Glomerular visceral epithelial cell (primary cell): ENCODE measurements around the gene MDM2.
A peak's percentile ranks its signal among the peaks of the same experiment; 100 is the strongest.

Experiments
- DNase-seq: peaks from one replicate; pipeline ENCODE4 v3.0.0-alpha.2; 2016; ENCODE audit errors: extremely low spot score

MDM2 gene

DNA sequence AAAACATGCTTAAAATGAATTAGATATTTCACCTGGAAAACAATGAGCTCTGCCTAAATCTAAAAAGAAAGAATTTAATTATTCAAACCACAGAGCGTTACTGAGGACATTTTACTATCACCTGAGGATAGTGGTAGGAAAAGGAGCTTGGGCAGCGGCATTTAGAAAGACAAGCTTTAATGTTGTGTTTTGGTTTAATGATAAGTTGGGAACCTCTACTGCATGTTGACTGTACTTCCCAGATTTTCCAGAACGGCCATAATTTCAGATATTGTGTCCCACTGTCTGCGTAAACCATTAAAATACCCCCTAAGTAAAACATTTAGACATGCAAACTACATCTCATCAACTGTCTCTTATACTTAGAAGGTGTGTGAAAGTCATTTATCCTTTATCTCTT is 69.6 kb downstream of the MDM2 start:
- DNase-seq, result no peak

DNA sequence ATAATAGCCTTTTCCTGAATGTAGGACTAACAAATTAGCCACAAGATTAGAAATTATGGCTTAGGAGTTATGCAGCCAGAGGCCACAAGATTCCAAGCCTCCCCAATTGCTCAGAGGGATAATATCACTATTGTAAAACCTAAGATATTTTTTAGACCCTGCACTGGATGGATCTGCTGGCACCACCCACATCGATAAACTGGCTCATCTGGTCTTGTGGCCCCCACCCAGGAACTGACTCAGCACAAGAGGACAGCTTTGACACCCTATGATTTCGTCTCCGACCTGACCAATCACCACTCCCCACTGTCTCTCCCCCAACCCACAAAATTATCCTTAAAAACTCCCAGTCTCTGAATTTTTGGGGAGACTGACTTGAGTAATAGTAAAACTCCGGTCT is 70.3 kb downstream of the MDM2 start:
- no peak for DNase-seq

- DNase-seq, result no peak
Observed at GRCh38 chr12:68878846-68879245, 70.9 kb downstream of the MDM2 start.

- no peak for DNase-seq
Observed at GRCh38 chr12:68880660-68881325, 72.8 kb downstream of the MDM2 start.

DNA sequence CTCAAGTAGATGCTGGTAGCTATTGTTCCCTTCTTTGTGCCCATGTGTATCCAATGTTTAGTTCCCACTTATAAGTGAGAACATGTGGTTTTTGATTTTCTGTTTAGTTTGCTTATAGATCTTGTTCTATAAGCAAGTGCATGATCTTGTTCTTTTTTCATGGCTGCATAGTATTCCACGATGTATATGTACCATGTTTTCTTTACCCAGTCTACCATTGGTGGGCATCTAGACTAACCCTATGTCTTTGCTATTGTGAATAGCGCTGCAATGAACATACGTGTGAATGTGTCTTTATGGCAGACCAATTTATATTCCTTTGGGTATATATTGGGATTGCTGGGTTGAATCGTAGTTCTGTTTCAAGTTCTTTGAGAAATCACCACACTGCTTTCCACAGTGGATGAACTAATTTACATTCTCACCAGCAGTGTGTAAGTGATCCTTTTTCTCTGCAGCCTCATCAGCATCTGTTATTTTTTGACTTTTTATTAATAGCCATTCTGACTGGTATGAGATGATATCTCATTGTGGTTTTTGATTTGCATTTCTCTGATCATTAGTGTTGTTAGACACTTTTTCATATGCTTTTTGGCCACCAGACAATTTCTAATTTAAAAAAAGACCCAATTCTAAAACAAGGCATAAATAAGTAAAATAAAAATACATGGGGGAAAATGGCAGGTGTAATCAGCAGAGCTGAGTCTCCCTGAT is 74.4 kb downstream of the MDM2 start:
- no peak for DNase-seq

GRCh38 chr12:68883151-68883550 is 75.2 kb downstream of the MDM2 start:
- DNase-seq, result no peak

- no peak for DNase-seq
Observed at GRCh38 chr12:68884251-68884650, 76.3 kb downstream of the MDM2 start.

DNA sequence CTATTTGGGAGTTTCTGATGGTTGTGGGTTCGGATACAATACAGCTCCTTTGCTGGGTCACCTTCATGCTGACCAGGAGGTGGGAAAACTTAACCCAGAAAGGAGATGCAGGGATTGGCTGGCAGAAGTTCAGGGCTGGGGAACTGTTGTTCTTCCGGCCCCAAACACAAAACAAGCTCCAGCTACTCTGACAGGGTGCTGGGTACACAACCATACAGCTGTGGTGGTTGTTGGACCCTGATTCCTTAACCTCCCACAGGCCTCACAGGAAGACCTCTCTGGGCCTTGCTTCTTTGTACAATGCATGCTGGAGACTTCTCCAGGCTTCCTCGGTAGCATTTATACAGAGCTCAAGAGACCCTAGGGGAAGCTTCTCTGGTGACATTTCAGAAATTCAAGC is 77.4 kb downstream of the MDM2 start:
- no peak for DNase-seq

DNA sequence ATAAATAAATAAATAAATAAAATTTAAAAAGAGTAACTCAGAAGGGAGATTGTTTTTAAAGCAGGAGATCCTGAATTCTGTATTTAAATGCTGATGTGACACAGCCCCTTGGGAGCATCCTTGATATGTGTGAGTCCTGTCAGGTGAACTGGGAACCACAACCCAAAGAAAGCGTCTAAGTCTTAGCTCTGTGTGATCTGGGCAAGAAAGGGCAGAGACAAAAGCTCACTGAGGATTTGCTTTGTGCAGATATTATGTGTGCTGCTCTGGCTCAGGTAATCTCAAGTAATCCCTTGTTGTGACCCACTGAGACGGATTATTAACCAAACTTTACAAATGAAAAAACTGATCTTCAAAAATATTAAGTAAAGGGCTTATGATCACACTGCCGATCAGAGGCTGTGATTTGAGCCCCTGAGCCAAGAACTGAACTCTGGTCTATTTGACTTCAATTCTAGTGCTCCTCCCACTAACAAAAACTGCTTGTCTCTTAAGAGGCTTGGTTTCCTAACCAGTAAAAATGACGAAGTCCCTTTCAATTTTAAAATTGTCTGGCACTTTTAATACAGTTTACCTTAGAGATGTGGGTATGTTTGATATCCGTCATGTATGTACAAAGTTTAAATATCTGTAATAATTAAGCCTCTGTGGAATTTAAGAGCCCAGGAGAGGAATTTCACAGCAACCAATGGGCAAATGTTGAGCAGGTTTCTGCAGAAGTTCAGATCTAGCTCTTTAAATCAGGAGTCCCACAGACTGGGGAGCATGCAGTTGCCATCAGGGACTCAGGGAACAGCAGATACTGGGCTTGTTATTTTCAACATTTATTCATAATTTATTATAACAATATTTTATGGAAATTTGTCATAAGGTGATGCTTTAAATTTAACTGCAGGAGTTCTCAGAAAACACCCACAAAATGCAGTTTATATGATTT is 78.9 kb downstream of the MDM2 start:
- DNase-seq, result no peak

- no peak for DNase-seq
Observed at GRCh38 chr12:68887641-68888040, 79.7 kb downstream of the MDM2 start.

GRCh38 chr12:68888243-68888642 is 80.3 kb downstream of the MDM2 start:
- DNase-seq, result no peak

- DNase-seq, result no peak
Observed at GRCh38 chr12:68890701-68891113, 82.7 kb downstream of the MDM2 start.

GRCh38 chr12:68891141-68891540 is 83.2 kb downstream of the MDM2 start:
- DNase-seq, result no peak

DNA sequence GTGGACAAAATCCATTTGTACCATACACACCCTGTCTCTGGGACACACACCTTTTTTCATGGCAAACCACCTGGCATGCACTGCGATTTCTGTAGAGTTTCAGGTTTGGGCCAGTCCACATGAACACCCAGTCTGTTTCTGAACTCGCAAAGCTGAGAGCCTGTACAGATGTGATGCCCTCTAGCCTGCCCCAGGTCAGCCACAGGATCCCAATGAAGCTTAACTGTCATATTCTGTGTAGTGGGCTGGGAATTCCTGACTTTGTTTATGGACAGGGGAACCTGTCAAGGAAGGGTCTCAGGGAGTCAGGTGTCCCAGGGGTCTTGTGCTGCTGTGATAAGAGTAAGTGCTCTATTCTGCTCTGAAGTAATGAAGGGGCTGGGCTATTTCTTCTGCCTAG is 85.2 kb downstream of the MDM2 start:
- no peak for DNase-seq

GRCh38 chr12:68893741-68894140 is 85.8 kb downstream of the MDM2 start:
- no peak for DNase-seq

GRCh38 chr12:68894276-68894855 is 86.4 kb downstream of the MDM2 start:
- no peak for DNase-seq

GRCh38 chr12:68896881-68897540 is 89.0 kb downstream of the MDM2 start:
- peak; percentile 12 for DNase-seq

GRCh38 chr12:68899251-68899771 is 91.3 kb downstream of the MDM2 start:
- peak; percentile 85 for DNase-seq

- no peak for DNase-seq
Observed at GRCh38 chr12:68900241-68900640, 92.3 kb downstream of the MDM2 start.
